DMS114 treated with DMSO at 0.1 percent for 48 hours (cell line): Measurements from ENCODE around the gene MAD1L1.
"Not testable (repeated sequence)": the region's sequence is repeated elsewhere in the genome, so short reads cannot be mapped to it uniquely, and the experiment has no call there.

Source experiments
- DNase-seq: peaks from one replicate; lab custom pipeline; 2025; ENCODE audit not compliant: unreplicated experiment; lab: John Stamatoyannopoulos, UW

MAD1L1 gene

GRCh38 chr7:1846331-1847065, 386.2 kb downstream of the MAD1L1 start:
- DNase-seq = no peak

GRCh38 chr7:1845536-1846311, 387.0 kb downstream of the MAD1L1 start:
- DNase-seq = no peak

- DNase-seq = no peak
Observed at GRCh38 chr7:1844951-1845390, 387.8 kb downstream of the MAD1L1 start.

GRCh38 chr7:1844336-1844950, 388.3 kb downstream of the MAD1L1 start:
- DNase-seq = no peak

GRCh38 chr7:1843921-1844335, 388.8 kb downstream of the MAD1L1 start:
- no peak for DNase-seq

- DNase-seq = no peak
Observed at GRCh38 chr7:1843271-1843861, 389.4 kb downstream of the MAD1L1 start.

- no peak for DNase-seq
Observed at GRCh38 chr7:1842321-1843221, 390.2 kb downstream of the MAD1L1 start.

- DNase-seq = not testable (repeated sequence)
Observed at GRCh38 chr7:1841286-1842021, 391.3 kb downstream of the MAD1L1 start.

- not testable (repeated sequence) for DNase-seq
Observed at GRCh38 chr7:1840744-1841143, 392.0 kb downstream of the MAD1L1 start.

GRCh38 chr7:1839701-1840100, 393.0 kb downstream of the MAD1L1 start:
- DNase-seq = no peak

- not testable (repeated sequence) for DNase-seq
Observed at GRCh38 chr7:1838911-1839531, 393.7 kb downstream of the MAD1L1 start.

GRCh38 chr7:1838544-1838872, 394.2 kb downstream of the MAD1L1 start:
- not testable (repeated sequence) for DNase-seq

- not testable (repeated sequence) for DNase-seq
Observed at GRCh38 chr7:1837696-1838543, 394.8 kb downstream of the MAD1L1 start.

GRCh38 chr7:1831933-1832535, 400.7 kb downstream of the MAD1L1 start:
- DNase-seq = not testable (repeated sequence)

GRCh38 chr7:1831471-1831870, 401.3 kb downstream of the MAD1L1 start:
- DNase-seq = not testable (repeated sequence)

GRCh38 chr7:1829668-1830067, 403.1 kb downstream of the MAD1L1 start:
- DNase-seq = not testable (repeated sequence)

- no peak for DNase-seq
Observed at GRCh38 chr7:1829111-1829510, 403.6 kb downstream of the MAD1L1 start.

GRCh38 chr7:1828170-1828569, 404.6 kb downstream of the MAD1L1 start:
- DNase-seq = not testable (repeated sequence)
